ENCODE results near the gene AMBP.
"Not testable (repeated sequence)": the region's sequence is repeated elsewhere in the genome, so short reads cannot be mapped to it uniquely, and the experiment has no call there.

AMBP gene

GRCh38 chr9:114091711-114092110 is 13.6 kb upstream of the AMBP start:
- no peak for FAIRE-seq

GRCh38 chr9:114090798-114091197 is 12.7 kb upstream of the AMBP start:
- FAIRE-seq: no peak

GRCh38 chr9:114089206-114089840 is 11.2 kb upstream of the AMBP start:
- no peak for FAIRE-seq

GRCh38 chr9:114088571-114089170 is 10.6 kb upstream of the AMBP start:
- no peak for FAIRE-seq

- no peak for FAIRE-seq
These were observed 9.6 kb upstream of the AMBP start for GRCh38 chr9:114087721-114088120.

GRCh38 chr9:114086607-114087006 is 8.5 kb upstream of the AMBP start:
- FAIRE-seq: no peak

GRCh38 chr9:114086009-114086408 is 7.9 kb upstream of the AMBP start:
- FAIRE-seq: no peak

- no peak for FAIRE-seq
These were observed 7.3 kb upstream of the AMBP start for GRCh38 chr9:114085387-114085789.

GRCh38 chr9:114084282-114085073 is 6.4 kb upstream of the AMBP start:
- FAIRE-seq: no peak

- no peak for FAIRE-seq
These were observed 5.6 kb upstream of the AMBP start for GRCh38 chr9:114083666-114084065.

GRCh38 chr9:114082763-114083412 is 4.8 kb upstream of the AMBP start:
- not testable (repeated sequence) for FAIRE-seq

- no peak for FAIRE-seq
These were observed 4.1 kb upstream of the AMBP start for GRCh38 chr9:114082017-114082762.

- FAIRE-seq: no peak
These were observed 3.4 kb upstream of the AMBP start for GRCh38 chr9:114081441-114082016.

GRCh38 chr9:114080773-114081440 is 2.8 kb upstream of the AMBP start:
- FAIRE-seq: no peak

GRCh38 chr9:114080195-114080772 is 2.2 kb upstream of the AMBP start:
- no peak for FAIRE-seq

GRCh38 chr9:114078781-114079156 is 669 bp upstream of the AMBP start:
- no peak for FAIRE-seq

GRCh38 chr9:114077162-114077837 is 800 bp downstream of the AMBP start:
- FAIRE-seq: no peak

GRCh38 chr9:114076237-114077161 is 1.6 kb downstream of the AMBP start:
- FAIRE-seq: no peak

GRCh38 chr9:114075602-114076001 is 2.5 kb downstream of the AMBP start:
- no peak for FAIRE-seq
